MM.1S (cell line): ENCODE measurements around the gene REG3A.

Source experiments
- DNase-seq: peaks from one replicate; pipeline ENCODE4 v3.0.0-alpha.2; 2015
- H2AFZ ChIP-seq: fragments of 300-600 bp; sonication (generic); 2 replicates; pipeline ENCODE4 v1.6.0; 2016; ENCODE audit warnings: antibody characterized with exemption, low read length
- H3F3A ChIP-seq: fragments of 300-600 bp; sonication (generic); 2 replicates; pipeline ENCODE4 v1.6.1; 2016; ENCODE audit warnings: mild to moderate bottlenecking, antibody characterized with exemption, low read length, moderate library complexity, mixed read lengths; ENCODE audit not compliant: insufficient read depth
- H3K27ac ChIP-seq: fragments of 300-600 bp; sonication (generic); 2 replicates; pipeline ENCODE4 v1.5.1; 2016; ENCODE audit warnings: mild to moderate bottlenecking, low read length
- H3K27me3 ChIP-seq: fragments of 300-600 bp; sonication (generic); replicated peaks from 2 replicates; pipeline ENCODE4 v1.6.0; 2016; ENCODE audit warnings: low read length; ENCODE audit not compliant: insufficient read depth
- H3K36me3 ChIP-seq: fragments of 300-600 bp; sonication (generic); replicated peaks from 2 replicates; pipeline ENCODE4 v1.6.1; 2016; ENCODE audit warnings: mild to moderate bottlenecking, low read length, mixed read lengths; ENCODE audit not compliant: insufficient read depth
- H3K4me1 ChIP-seq: fragments of 300-600 bp; sonication (generic); 2 replicates; pipeline ENCODE4 v1.6.1; 2016; ENCODE audit warnings: low read length, mixed read lengths
- H3K4me2 ChIP-seq: fragments of 300-600 bp; sonication (generic); 2 replicates; pipeline ENCODE4 v1.6.0; 2016; ENCODE audit warnings: low read depth, low read length
- H3K4me3 ChIP-seq: fragments of 300-600 bp; sonication (generic); 2 replicates; pipeline ENCODE4 v1.5.1; 2016; ENCODE audit warnings: low read length, mixed read lengths
- H3K79me2 ChIP-seq: fragments of 300-600 bp; sonication (generic); 2 replicates; pipeline ENCODE4 v1.6.1; 2016; ENCODE audit warnings: mixed run types, low read length, mixed read lengths
- H3K9ac ChIP-seq: fragments of 300-600 bp; sonication (generic); 2 replicates; pipeline ENCODE4 v1.6.1; 2016; ENCODE audit warnings: low read length, mixed read lengths
- H3K9me2 ChIP-seq: fragments of 300-600 bp; sonication (generic); replicated peaks from 2 replicates; pipeline ENCODE4 v1.6.1; 2016; ENCODE audit warnings: mild to moderate bottlenecking, low read length, mixed read lengths; ENCODE audit not compliant: insufficient read depth
- H3K9me3 ChIP-seq: fragments of 300-600 bp; sonication (generic); replicated peaks from 2 replicates; pipeline ENCODE4 v1.6.1; 2016; ENCODE audit warnings: mild to moderate bottlenecking, low read length, mixed read lengths; ENCODE audit not compliant: insufficient read depth
- H4K20me1 ChIP-seq: fragments of 300-600 bp; sonication (generic); 2 replicates; pipeline ENCODE4 v1.6.1; 2016; ENCODE audit warnings: mild to moderate bottlenecking, low read length, moderate library complexity, mixed read lengths; ENCODE audit not compliant: insufficient read depth
- EZH2 ChIP-seq: fragments of 300-600 bp; sonication (generic); optimal IDR thresholded peaks from 2 replicates; pipeline ENCODE3; 2017; ENCODE audit warnings: low read depth, mild to moderate bottlenecking, antibody characterized with exemption, low read length, mixed read lengths
- EZH2phosphoT487 ChIP-seq: fragments of 300-600 bp; sonication (generic); IDR thresholded peaks from 2 replicates; pipeline ENCODE4 v1.6.1; 2018; ENCODE audit warnings: antibody characterized with exemption, low read length
- TF ChIP-seq, protein P1 (sequence below): fragments of 300-600 bp; sonication (generic); IDR thresholded peaks from 2 replicates; pipeline ENCODE4 v1.5.1; 2016; ENCODE audit warnings: antibody characterized with exemption, low read length, mixed read lengths

The REG3A gene

GRCh38 chr2:79191081-79191480, 31.5 kb upstream of the REG3A start:
- Histone ChIP-seq H3K4me1 (no peaks in the 10 kb centered on the region), H3K9me2 (no peaks in the 10 kb centered on the region), H3K79me2 (no peaks in the 10 kb centered on the region), H3K27me3 (no peaks in the 10 kb centered on the region), H3K27ac (no peak overlapping the region), H3K4me3 (no peak overlapping the region), H2AFZ (no peak overlapping the region), H3F3A (no peaks in the 10 kb centered on the region), H3K36me3 (no peaks in the 10 kb centered on the region), H3K9me3 (no peaks in the 10 kb centered on the region), H3K4me2 (no peak overlapping the region), H3K9ac (no peak overlapping the region), H4K20me1 (no peaks in the 10 kb centered on the region)
- no peak for DNase-seq
- TF ChIP-seq EZH2 (no peak), EZH2phosphoT487 (no peak)
- TF ChIP-seq, protein P1, sequence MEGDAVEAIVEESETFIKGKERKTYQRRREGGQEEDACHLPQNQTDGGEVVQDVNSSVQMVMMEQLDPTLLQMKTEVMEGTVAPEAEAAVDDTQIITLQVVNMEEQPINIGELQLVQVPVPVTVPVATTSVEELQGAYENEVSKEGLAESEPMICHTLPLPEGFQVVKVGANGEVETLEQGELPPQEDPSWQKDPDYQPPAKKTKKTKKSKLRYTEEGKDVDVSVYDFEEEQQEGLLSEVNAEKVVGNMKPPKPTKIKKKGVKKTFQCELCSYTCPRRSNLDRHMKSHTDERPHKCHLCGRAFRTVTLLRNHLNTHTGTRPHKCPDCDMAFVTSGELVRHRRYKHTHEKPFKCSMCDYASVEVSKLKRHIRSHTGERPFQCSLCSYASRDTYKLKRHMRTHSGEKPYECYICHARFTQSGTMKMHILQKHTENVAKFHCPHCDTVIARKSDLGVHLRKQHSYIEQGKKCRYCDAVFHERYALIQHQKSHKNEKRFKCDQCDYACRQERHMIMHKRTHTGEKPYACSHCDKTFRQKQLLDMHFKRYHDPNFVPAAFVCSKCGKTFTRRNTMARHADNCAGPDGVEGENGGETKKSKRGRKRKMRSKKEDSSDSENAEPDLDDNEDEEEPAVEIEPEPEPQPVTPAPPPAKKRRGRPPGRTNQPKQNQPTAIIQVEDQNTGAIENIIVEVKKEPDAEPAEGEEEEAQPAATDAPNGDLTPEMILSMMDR = no peak

- H3K27me3 ChIP-seq = no peaks in the 10 kb centered on the region
- no peaks in the 10 kb centered on the region for H3K9me3 ChIP-seq
- H3K9ac ChIP-seq = no peak overlapping the region
- no peak for TF ChIP-seq EZH2phosphoT487
- TF ChIP-seq EZH2 = no peak
- TF ChIP-seq, protein P1 = no peak
- no peak overlapping the region for H3K4me3 ChIP-seq
- no peak for DNase-seq
- H2AFZ ChIP-seq = no peak overlapping the region
- H4K20me1 ChIP-seq = no peaks in the 10 kb centered on the region
- no peaks in the 10 kb centered on the region for H3K4me1 ChIP-seq
- no peaks in the 10 kb centered on the region for H3K9me2 ChIP-seq
- no peaks in the 10 kb centered on the region for H3K36me3 ChIP-seq
- no peaks in the 10 kb centered on the region for H3F3A ChIP-seq
- no peaks in the 10 kb centered on the region for H3K79me2 ChIP-seq
- no peak overlapping the region for H3K27ac ChIP-seq
- no peak overlapping the region for H3K4me2 ChIP-seq
Measured at GRCh38 chr2:79189465-79189864, 29.9 kb upstream of the REG3A start.

DNA sequence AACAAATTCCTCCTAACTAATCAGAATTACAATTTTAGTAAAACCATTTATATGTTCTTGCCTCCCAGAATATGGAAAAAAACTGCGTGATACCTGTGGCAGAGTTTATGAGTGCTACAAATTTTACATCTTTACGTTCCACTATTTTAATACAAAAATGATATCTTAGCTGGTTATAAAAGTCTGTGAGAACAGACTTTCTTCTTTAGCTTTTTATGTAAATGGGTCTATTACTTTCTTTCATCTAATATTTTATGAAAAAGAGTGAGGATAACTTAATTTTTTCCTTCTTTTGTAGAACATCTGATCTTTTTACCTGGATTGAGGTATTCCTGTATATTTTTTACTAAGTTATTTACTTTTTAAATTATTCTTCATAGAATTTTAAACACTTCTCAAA, 22.1 kb upstream of the REG3A start:
- no peak overlapping the region for H2AFZ ChIP-seq
- H3K79me2 ChIP-seq = no peaks in the 10 kb centered on the region
- H3K36me3 ChIP-seq = no peaks in the 10 kb centered on the region; the same call in 1 of the 2 replicates
- H3K4me3 ChIP-seq = no peak overlapping the region
- H3K9me3 ChIP-seq = no peaks in the 10 kb centered on the region
- H3K9ac ChIP-seq = no peak overlapping the region
- H3K27ac ChIP-seq = no peak overlapping the region
- H3K4me2 ChIP-seq = no peak overlapping the region
- DNase-seq = no peak
- H3K27me3 ChIP-seq = no peaks in the 10 kb centered on the region
- no peaks in the 10 kb centered on the region for H3F3A ChIP-seq
- H3K9me2 ChIP-seq = no peaks in the 10 kb centered on the region
- no peaks in the 10 kb centered on the region for H4K20me1 ChIP-seq
- no peaks in the 10 kb centered on the region for H3K4me1 ChIP-seq
- TF ChIP-seq, protein P1 = no peak
- no peak for TF ChIP-seq EZH2phosphoT487
- no peak for TF ChIP-seq EZH2
